Measurements from ENCODE around the gene ZNF133. TPM values are rescaled to one million over a fixed set of nuclear protein-coding genes. Genes with fewer than 3 reads are reported as not detected.
"Not testable (repeated sequence)": the region's sequence is repeated elsewhere in the genome, so short reads cannot be mapped to it uniquely, and the experiment has no call there.

Gene ZNF133
- total RNA-seq, 1 donor from 2014 or later: 35.4 TPM

- no peak for DNase-seq
These were observed 3.4 kb upstream of the ZNF133 start for GRCh38 chr20:18284805-18285533.

GRCh38 chr20:18287546-18287914 lies 797 bp upstream of the ZNF133 start:
- no peak for DNase-seq

DNA sequence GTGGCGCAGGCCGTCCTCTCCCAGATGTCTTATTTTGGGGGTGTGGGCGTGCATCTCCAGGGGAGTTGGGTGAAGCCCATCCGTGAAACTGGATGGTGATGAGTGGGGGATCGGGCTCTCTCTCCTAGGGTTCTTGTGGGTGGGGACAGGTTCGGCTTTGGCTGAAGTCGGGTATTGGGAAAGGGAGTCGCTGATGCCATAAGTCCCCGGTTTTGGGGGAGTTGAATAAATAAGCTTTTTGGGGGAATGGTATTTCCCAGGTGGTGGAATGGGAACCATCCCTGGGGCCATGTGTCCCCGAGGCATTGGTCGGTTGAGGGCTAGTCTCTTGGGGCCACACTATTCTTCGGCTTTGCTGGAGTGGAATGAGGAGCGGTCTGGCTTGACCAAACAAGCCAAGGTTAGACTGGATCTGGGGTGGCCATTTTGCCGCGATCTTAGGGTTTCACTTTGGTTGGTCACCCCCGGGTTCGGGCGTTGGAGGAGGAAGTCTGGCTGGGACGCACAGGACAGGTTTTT lies 481 bp downstream of the ZNF133 start:
- DNase-seq: no peak

DNA sequence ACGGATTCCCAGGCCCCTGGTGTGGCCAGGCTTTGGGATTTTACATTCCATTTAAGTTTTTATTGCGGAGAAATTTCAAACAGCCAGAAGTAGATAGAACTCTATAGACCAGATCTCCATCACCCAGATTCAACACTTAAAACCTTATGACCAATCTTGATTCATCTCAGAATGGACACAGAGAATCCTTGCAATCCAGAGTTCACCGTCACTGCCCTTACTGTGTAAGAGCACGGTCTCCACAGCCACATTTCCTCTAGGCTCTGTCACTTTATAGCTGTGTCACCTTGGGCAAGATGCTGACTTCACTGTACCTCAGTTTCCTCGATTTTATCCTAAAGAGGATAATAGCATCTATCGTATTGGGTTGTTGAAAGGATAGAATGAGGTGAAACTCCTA lies 979 bp downstream of the ZNF133 start:
- no peak for DNase-seq

DNA sequence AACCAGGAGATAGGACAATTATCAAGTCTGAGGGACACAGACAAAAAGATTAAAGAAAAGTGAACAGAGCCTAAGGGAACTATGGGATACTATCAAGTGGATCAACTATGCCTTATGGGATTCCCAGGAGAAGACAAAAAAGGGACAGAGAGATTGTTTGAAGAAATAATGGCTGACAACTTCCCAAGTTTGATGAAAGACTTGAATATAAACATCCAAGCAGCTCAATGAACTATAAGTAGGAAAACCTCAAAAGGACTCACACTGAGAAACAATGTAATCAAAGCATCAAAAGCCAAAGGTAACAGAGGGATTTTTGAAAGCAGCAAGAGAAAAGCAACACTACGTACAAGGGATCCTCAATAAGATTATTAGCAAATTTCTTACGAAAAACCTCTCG lies 11.0 kb downstream of the ZNF133 start:
- DNase-seq: no peak

DNA sequence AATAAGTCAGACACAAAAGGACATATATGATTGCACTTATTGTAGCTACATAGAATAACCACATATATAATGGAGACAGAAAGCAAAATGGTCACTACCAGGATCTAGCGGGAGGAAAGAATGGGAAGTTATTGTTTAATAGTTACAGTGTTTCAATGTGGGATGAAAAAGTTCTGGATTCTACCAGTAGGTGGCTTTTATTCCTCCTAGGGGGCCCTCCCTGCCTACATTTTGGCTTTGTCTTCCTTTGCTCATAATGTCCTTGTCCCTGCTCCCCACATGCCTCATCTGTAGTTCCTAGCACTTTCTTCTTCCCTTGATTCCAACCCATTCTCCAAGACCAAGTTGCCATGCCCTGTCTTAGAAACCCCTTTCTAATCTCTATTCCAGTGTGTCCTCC lies 16.3 kb downstream of the ZNF133 start:
- no peak for DNase-seq

- DNase-seq: no peak
These were observed 19.0 kb downstream of the ZNF133 start for GRCh38 chr20:18307301-18307700.

DNA sequence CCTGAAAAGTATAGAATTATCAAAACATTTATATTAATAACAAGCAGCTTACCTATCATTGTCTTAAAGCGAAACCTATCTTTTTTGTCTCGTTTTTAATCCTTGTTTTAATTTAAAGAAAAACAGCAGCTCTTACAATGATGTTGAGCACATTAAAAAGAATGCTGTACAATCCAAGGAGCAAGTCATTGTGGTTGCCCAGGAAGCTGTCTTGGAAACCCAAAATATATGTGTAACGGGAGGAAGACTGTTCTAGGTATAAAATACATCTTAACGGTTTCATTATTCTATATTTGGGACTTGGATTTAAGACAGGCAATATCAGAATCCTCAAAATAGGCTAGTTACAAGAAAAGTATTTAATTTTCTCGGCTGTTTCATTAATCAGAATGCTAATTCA lies 21.7 kb downstream of the ZNF133 start:
- DNase-seq: no peak

GRCh38 chr20:18310592-18310991 lies 22.3 kb downstream of the ZNF133 start:
- DNase-seq: no peak

GRCh38 chr20:18312723-18313122 lies 24.4 kb downstream of the ZNF133 start:
- DNase-seq: no peak

DNA sequence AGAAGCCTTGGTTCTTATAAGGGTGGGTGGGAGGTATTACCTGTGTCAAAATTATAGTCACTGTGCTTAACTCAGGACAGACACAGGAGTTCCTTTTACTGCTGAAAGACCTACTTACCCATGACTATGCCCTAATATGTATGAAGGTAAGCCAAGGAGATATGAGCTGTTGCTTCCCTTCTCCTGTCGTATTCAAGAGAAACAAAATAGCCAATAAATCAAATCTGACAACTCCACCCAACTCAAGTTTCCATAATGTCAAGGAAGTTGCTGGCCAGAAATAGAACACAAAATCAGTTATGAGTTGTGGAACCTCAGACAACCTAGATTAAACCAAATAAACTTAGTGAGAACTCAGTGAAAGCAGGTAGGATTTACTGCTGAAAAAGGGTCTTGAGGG lies 25.1 kb downstream of the ZNF133 start:
- DNase-seq: no peak

DNA sequence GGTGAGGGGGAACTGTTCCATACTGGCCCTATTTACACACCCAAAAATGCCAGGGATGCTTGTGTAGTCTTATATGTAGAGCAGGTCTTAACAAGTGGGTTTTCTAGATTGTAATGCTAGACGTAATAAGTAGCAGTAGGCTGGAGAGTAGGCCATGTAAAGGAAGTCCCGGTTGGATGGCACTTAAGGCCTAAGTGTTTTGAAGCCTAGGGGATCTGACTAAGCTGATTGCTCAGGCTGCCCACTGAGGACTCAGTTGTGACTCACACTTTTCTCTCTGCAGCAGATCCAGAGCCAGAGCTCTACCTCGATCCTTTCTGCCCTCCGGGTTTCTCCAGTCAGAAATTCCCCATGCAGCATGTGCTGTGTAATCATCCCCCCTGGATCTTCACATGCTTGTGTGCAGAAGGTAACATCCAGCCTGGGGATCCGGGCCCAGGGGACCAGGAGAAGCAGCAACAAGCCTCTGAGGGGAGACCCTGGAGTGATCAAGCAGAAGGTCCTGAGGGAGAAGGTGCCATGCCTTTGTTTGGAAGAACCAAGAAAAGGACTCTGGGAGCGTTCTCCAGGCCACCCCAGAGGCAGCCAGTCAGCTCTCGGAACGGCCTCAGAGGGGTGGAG lies 26.6 kb downstream of the ZNF133 start:
- no peak for DNase-seq

- no peak for DNase-seq
These were observed 27.8 kb downstream of the ZNF133 start for GRCh38 chr20:18316166-18316565.

- no peak for DNase-seq
These were observed 33.0 kb downstream of the ZNF133 start for GRCh38 chr20:18321316-18321715.

GRCh38 chr20:18321976-18322950 lies 33.9 kb downstream of the ZNF133 start:
- no peak for DNase-seq

- no peak for DNase-seq
These were observed 35.4 kb downstream of the ZNF133 start for GRCh38 chr20:18323705-18324104.

DNA sequence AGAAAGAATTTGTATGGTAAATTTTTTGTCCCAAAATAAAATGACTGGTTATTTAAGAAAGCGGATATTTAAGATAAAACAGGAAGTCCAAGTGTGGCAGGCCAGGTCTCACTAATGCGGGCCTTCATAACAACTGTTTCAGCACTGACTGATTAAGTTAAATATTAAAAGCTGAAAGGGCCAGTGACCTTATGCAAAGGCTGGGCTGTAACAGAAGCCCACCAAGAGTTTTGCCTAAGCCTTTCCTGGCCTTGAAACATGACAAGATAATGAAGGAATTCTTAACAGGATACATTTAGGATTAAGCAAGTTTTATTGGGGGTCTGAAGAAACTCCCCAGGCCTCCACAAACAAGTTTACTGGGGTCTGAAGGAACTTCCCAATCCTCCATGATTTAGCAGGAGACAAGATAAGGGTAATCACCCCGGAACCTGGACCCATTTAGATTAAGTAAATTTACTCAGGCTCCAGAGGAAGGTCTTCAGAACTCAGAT lies 36.3 kb downstream of the ZNF133 start:
- no peak for DNase-seq

DNA sequence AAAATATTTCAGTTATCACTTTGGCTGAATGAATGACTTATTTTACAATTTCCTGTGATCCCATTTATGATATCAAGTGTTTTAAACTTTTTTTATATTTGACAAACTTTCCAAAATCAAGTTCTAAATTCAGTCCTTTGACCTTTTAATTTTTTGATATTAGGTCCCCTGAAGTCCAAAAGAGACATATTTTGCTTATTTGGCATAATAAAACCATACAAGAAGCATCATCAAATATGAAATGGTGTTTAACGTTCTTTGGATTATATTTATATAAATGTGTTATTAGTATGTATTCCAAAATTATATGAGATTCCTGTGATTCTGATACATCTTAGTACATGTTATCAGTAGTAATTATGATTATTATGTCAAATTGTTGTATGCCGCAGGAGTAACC lies 38.7 kb downstream of the ZNF133 start:
- DNase-seq: no peak

GRCh38 chr20:18331694-18332093 lies 43.4 kb downstream of the ZNF133 start:
- DNase-seq: no peak

DNA sequence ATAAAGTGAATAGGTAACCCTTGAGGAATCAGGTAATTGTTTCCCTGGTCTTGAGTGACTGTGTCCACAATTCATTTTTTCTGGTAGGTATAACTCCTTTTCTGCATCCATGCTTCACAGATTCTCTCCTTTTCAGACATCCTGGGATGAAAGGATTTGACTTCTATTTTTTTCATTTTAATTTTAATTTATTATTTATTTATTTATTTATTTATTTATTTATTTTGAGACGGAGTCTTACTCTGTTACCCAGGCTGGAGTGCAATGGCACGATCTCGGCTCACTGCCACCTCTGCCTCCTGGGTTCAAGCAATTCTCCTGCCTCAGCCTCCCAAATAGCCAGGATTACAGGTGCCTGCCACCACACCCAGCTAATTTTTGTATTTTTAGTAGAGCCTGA lies 61.4 kb downstream of the ZNF133 start:
- not testable (repeated sequence) for DNase-seq

- no peak for DNase-seq
These were observed 71.5 kb downstream of the ZNF133 start for GRCh38 chr20:18359854-18360253.

DNA sequence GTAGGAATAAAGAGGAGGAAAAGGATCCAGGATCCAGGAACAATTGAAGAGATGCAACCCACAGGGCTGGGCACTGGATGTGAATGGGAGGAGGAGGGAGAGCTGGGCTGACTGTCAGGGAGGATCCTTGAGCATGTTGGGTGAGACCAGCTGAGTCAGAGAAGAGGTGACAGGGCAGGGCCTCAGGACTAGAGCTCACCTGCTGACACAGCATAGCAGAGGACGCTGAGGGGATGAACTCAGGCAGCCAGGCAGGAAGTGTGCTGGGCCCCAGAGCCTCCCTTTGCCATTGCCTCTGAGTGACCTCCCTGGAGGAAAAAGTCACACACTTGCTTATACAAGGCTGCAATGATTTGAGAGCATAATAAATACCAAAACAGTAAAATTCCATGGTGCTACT lies 72.3 kb downstream of the ZNF133 start:
- no peak for DNase-seq

GRCh38 chr20:18361678-18362077 lies 73.4 kb downstream of the ZNF133 start:
- DNase-seq: no peak

Measured in occipital lobe (tissue), 2 donors.